H9 (cell line): ENCODE data around the gene NSMCE3. TPM values are rescaled to one million over a fixed set of nuclear protein-coding genes. Genes with fewer than 3 reads are reported as not detected.
A peak's percentile ranks its signal among the peaks of the same experiment; 100 is the strongest.

ENCODE experiments used
- DNase-seq: peaks from one replicate; pipeline ENCODE4 v3.0.0-alpha.2; 2017
- H2AFZ ChIP-seq: one replicate; pipeline ENCODE4 v1.6.1; 2013; ENCODE audit warnings: mild to moderate bottlenecking, low read length, control low read depth, moderate library complexity
- H2AK5ac ChIP-seq: 2 replicates; pipeline ENCODE4 v1.6.1; 2013; ENCODE audit warnings: low read length, control low read depth, mixed read lengths; ENCODE audit not compliant: insufficient read length
- H2BK120ac ChIP-seq: one replicate; pipeline ENCODE4 v1.6.1; 2013; ENCODE audit warnings: low read depth, mild to moderate bottlenecking, low read length, control low read depth, inconsistent platforms; ENCODE audit not compliant: poor library complexity, severe bottlenecking
- H2BK12ac ChIP-seq: 2 replicates; pipeline ENCODE4 v1.6.1; 2013; ENCODE audit warnings: low read length, control low read depth, mixed read lengths, low read depth; ENCODE audit not compliant: insufficient read length
- H2BK15ac ChIP-seq: 2 replicates; pipeline ENCODE4 v1.6.1; 2013; ENCODE audit warnings: low read depth, low read length, control low read depth
- H2BK20ac ChIP-seq: one replicate; pipeline ENCODE4 v1.6.1; 2013; ENCODE audit warnings: low read depth, mild to moderate bottlenecking, low read length, control low read depth, inconsistent platforms; ENCODE audit not compliant: poor library complexity, severe bottlenecking
- H2BK5ac ChIP-seq: 2 replicates; pipeline ENCODE4 v1.6.1; 2013; ENCODE audit warnings: low read length, control low read depth, mixed read lengths; ENCODE audit not compliant: insufficient read length
- H3K14ac ChIP-seq: 2 replicates; pipeline ENCODE4 v1.6.1; 2013; ENCODE audit warnings: low read length, control low read depth; ENCODE audit not compliant: insufficient read depth
- H3K18ac ChIP-seq: 2 replicates; pipeline ENCODE4 v1.6.1; 2013; ENCODE audit warnings: low read depth, mild to moderate bottlenecking, mixed read lengths, low read length, control low read depth; ENCODE audit not compliant: insufficient read length
- H3K23ac ChIP-seq: 2 replicates; pipeline ENCODE4 v1.6.1; 2013; ENCODE audit warnings: low read length, control low read depth, mixed read lengths, low read depth; ENCODE audit not compliant: insufficient read length
- H3K23me2 ChIP-seq: 2 replicates; pipeline ENCODE4 v1.6.1; 2013; ENCODE audit warnings: low read depth, mild to moderate bottlenecking, mixed read lengths, low read length, control low read depth; ENCODE audit not compliant: insufficient read length, poor library complexity, severe bottlenecking
- H3K27ac ChIP-seq: 2 replicates; pipeline ENCODE4 v1.5.1; 2013; ENCODE audit warnings: low read length, control low read depth, mixed read lengths, low read depth; ENCODE audit not compliant: insufficient read length
- H3K27me3 ChIP-seq: 2 replicates; pipeline ENCODE4 v1.6.1; 2013; ENCODE audit warnings: low read length, control low read depth, inconsistent platforms; ENCODE audit not compliant: insufficient read depth
- H3K4ac ChIP-seq: 2 replicates; pipeline ENCODE4 v1.6.1; 2013; ENCODE audit warnings: low read depth, mild to moderate bottlenecking, control low read depth, inconsistent platforms, low read length, moderate library complexity
- H3K4me1 ChIP-seq: 2 replicates; pipeline ENCODE4 v1.6.1; 2013; ENCODE audit warnings: low read length, control low read depth, inconsistent platforms; ENCODE audit not compliant: insufficient read depth
- H3K4me2 ChIP-seq: 2 replicates; pipeline ENCODE4 v1.6.1; 2013; ENCODE audit warnings: low read length, control low read depth, mixed read lengths; ENCODE audit not compliant: insufficient read length, insufficient read depth
- H3K56ac ChIP-seq: 2 replicates; pipeline ENCODE4 v1.6.1; 2013; ENCODE audit warnings: low read depth, mild to moderate bottlenecking, mixed read lengths, low read length, control low read depth; ENCODE audit not compliant: insufficient read length
- H3K79me1 ChIP-seq: 2 replicates; pipeline ENCODE4 v1.6.1; 2013; ENCODE audit warnings: low read depth, mild to moderate bottlenecking, moderate library complexity, low read length, control low read depth, inconsistent platforms; ENCODE audit not compliant: insufficient read depth, poor library complexity, severe bottlenecking
- H3K79me2 ChIP-seq: 2 replicates; pipeline ENCODE4 v1.6.1; 2013; ENCODE audit warnings: low read length, control low read depth, inconsistent platforms; ENCODE audit not compliant: insufficient read depth
- H3K9ac ChIP-seq: 2 replicates; pipeline ENCODE4 v1.6.1; 2013; ENCODE audit warnings: low read length, control low read depth, mixed read lengths; ENCODE audit not compliant: insufficient read length; ENCODE audit errors: extremely low read depth
- H3K9me3 ChIP-seq: one replicate; pipeline ENCODE4 v1.6.1; 2013; ENCODE audit warnings: low read depth, low read length, inconsistent platforms; ENCODE audit not compliant: control insufficient read depth
- H3T11ph ChIP-seq: one replicate; pipeline ENCODE4 v1.6.1; 2013; ENCODE audit warnings: mild to moderate bottlenecking, low read length, control low read depth, inconsistent platforms
- H4K20me1 ChIP-seq: one replicate; pipeline ENCODE4 v1.6.1; 2013; ENCODE audit not compliant: control insufficient read depth, insufficient read length, insufficient read depth
- H4K5ac ChIP-seq: 2 replicates; pipeline ENCODE4 v1.6.1; 2013; ENCODE audit warnings: low read depth, mild to moderate bottlenecking, mixed read lengths, low read length, control low read depth; ENCODE audit not compliant: insufficient read length
- H4K8ac ChIP-seq: replicated peaks from 2 replicates; pipeline ENCODE4 v1.6.1; 2013; ENCODE audit warnings: low read length, control low read depth, mixed read lengths, low read depth; ENCODE audit not compliant: insufficient read length
- H4K91ac ChIP-seq: 2 replicates; pipeline ENCODE4 v1.6.1; 2013; ENCODE audit warnings: low read depth, mild to moderate bottlenecking, moderate library complexity, mixed read lengths, low read length, control low read depth; ENCODE audit not compliant: insufficient read length
- H3K27ac Mint-ChIP-seq, 3 experiments: 2 replicates in 2 of 3; 3 replicates in 1 of 3; pipeline ENCODE4 v1.8.0; 2020 to 2021; ENCODE audit warnings: mixed read lengths in 3 of 3, mild to moderate bottlenecking in 1 of 3, moderate library complexity in 1 of 3
- H3K27me3 Mint-ChIP-seq: 2 replicates; pipeline ENCODE4 v1.8.0; 2021; ENCODE audit warnings: low read depth, mild to moderate bottlenecking, moderate library complexity, mixed read lengths
- H3K36me3 Mint-ChIP-seq, 3 experiments: 2 replicates in 2 of 3; 3 replicates in 1 of 3; pipeline ENCODE4 v1.8.0; 2020 to 2021; ENCODE audit warnings: low read depth in 3 of 3, mixed read lengths in 3 of 3; ENCODE audit not compliant: insufficient read depth in 1 of 3
- H3K4me1 Mint-ChIP-seq, 2 experiments: 2 replicates each; pipeline ENCODE4 v1.8.0; 2020; ENCODE audit warnings: mixed read lengths in 2 of 2
- H3K4me3 Mint-ChIP-seq, 2 experiments: 2 replicates in 1 of 2; 3 replicates in 1 of 2; pipeline ENCODE4 v1.8.0; 2020 to 2021; ENCODE audit warnings: mild to moderate bottlenecking in 2 of 2, mixed read lengths in 2 of 2, moderate library complexity in 1 of 2
- H3K9me3 Mint-ChIP-seq, 2 experiments: 2 replicates in 1 of 2; 3 replicates in 1 of 2; pipeline ENCODE4 v1.8.0; 2020; ENCODE audit warnings: mild to moderate bottlenecking in 2 of 2, mixed read lengths in 2 of 2, moderate library complexity in 1 of 2
- WGBS: extraction: QIAGEN DNeasy Blood & Tissue Kit; methylation state at CpG from one replicate; pipeline ENCODE4 v1.1.7; 2013; ENCODE audit warnings: missing lambda C conversion rate, low lambda C conversion rate, mixed read lengths; ENCODE audit not compliant: insufficient read length; ENCODE audit errors: extremely low coverage; 5-methylcytosine and 5-hydroxymethylcytosine counted together
- total RNA-seq: library from RNA; stranded (reverse); gene quantifications from 2 replicates; pipeline ENCODE4 v1.2.1, GENCODE V29; 2021
- TF ChIP-seq, protein P1 (sequence below): fragments of 200-600 bp; sonication (generic); conservative IDR thresholded peaks from 3 replicates; pipeline ENCODE4 v1.8.0; 2021; ENCODE audit warnings: antibody characterized with exemption, mild to moderate bottlenecking

NSMCE3 gene
- total RNA-seq, 1 experiment from 2014 or later: 6.9 TPM

DNA sequence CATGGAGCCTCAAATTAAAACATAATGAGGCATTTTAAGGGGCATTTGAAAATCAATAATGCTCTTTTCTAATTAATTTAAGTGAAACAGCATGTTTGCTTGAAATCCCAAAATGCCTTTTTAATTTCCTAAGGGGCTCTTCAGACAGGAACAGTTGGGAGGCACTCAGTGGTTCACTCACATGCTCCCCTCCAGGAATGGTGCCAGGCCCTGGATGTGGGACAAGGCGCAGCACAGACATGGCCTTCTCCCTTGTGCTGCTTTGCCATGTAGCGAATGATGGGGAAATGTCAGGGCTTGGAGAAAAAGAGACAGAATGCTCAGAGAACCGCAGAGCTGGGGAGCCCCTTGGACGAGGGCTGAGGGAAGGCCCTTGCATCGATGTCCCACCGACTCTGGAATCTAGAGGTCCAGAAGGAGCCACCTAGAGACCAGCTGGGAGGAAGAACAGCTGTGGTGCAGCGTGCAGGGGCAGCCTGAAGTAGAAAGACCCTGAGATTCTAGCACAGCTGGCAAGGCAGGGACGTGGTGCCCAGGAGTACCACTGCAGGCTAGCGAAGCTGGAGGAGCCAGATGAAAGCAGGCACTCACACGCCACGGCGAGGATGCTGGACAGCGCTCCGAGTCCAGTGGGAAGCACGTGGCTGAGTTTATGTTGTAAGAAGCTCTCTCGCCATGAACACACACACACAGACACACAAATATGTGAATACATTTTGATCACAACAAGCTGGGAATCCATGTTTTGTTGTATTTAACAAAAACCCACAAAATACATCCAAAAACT, 27.0 kb downstream of the NSMCE3 start:
- no peak overlapping the region for H3T11ph ChIP-seq

More for the DNA sequence above, 27.0 kb downstream of the NSMCE3 start:
- TF ChIP-seq, protein P1, sequence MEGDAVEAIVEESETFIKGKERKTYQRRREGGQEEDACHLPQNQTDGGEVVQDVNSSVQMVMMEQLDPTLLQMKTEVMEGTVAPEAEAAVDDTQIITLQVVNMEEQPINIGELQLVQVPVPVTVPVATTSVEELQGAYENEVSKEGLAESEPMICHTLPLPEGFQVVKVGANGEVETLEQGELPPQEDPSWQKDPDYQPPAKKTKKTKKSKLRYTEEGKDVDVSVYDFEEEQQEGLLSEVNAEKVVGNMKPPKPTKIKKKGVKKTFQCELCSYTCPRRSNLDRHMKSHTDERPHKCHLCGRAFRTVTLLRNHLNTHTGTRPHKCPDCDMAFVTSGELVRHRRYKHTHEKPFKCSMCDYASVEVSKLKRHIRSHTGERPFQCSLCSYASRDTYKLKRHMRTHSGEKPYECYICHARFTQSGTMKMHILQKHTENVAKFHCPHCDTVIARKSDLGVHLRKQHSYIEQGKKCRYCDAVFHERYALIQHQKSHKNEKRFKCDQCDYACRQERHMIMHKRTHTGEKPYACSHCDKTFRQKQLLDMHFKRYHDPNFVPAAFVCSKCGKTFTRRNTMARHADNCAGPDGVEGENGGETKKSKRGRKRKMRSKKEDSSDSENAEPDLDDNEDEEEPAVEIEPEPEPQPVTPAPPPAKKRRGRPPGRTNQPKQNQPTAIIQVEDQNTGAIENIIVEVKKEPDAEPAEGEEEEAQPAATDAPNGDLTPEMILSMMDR: no peak
- Histone ChIP-seq H3K79me2 (no peaks in the 10 kb centered on the region), H4K20me1 (no peaks in the 10 kb centered on the region), H2AK5ac (no peak overlapping the region), H2BK20ac (no peak overlapping the region), H3K27ac (no peak overlapping the region), H3K18ac (no peak overlapping the region), H3K23me2 (no peaks in the 10 kb centered on the region), H2BK120ac (no peak overlapping the region), H3K9me3 (no peaks in the 10 kb centered on the region), H3K14ac (no peak overlapping the region), H4K5ac (no peak overlapping the region), H3K56ac (no peak overlapping the region), H2BK12ac (no peak overlapping the region), H4K91ac (no peak overlapping the region), H2AFZ (no peak overlapping the region), H3K4ac (no peak overlapping the region), H3K4me1 (no peaks in the 10 kb centered on the region; the same call in 1 of the 2 replicates), H3K9ac (no peak overlapping the region), H2BK5ac (no peak overlapping the region), H3K23ac (no peak overlapping the region), H3K79me1 (no peaks in the 10 kb centered on the region), H3K4me2 (no peak overlapping the region), H4K8ac (no peak overlapping the region), H3K27me3 (no peaks in the 10 kb centered on the region), H2BK15ac (no peak overlapping the region)
- DNase-seq: no peak
- H3K9me3 Mint-ChIP-seq: no peaks in the 10 kb centered on the region
- peaks cover 0 to 2% (median 0%) of the 10 kb centered on the region in 3 experiments; a peak in 1 of 7 replicates for H3K36me3 Mint-ChIP-seq
- peak overlapping the region in 1 of 3 experiments; percentile 62; a peak in 1 of 7 replicates for H3K27ac Mint-ChIP-seq
- peaks cover 14 to 23% of the 10 kb centered on the region in 2 experiments for H3K4me1 Mint-ChIP-seq
- no peak overlapping the region for H3K4me3 Mint-ChIP-seq
- WGBS: no CpG with 5 or more reads among the region's 16 CpGs
- no peaks in the 10 kb centered on the region; the same call in 1 of the 2 replicates for H3K27me3 Mint-ChIP-seq
